ENCODE results near the gene TAPT1.
"Not testable (repeated sequence)": the region's sequence is repeated elsewhere in the genome, so short reads cannot be mapped to it uniquely, and the experiment has no call there.

The TAPT1 gene, protein sequence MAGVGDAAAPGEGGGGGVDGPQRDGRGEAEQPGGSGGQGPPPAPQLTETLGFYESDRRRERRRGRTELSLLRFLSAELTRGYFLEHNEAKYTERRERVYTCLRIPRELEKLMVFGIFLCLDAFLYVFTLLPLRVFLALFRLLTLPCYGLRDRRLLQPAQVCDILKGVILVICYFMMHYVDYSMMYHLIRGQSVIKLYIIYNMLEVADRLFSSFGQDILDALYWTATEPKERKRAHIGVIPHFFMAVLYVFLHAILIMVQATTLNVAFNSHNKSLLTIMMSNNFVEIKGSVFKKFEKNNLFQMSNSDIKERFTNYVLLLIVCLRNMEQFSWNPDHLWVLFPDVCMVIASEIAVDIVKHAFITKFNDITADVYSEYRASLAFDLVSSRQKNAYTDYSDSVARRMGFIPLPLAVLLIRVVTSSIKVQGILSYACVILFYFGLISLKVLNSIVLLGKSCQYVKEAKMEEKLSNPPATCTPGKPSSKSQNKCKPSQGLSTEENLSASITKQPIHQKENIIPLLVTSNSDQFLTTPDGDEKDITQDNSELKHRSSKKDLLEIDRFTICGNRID

DNA sequence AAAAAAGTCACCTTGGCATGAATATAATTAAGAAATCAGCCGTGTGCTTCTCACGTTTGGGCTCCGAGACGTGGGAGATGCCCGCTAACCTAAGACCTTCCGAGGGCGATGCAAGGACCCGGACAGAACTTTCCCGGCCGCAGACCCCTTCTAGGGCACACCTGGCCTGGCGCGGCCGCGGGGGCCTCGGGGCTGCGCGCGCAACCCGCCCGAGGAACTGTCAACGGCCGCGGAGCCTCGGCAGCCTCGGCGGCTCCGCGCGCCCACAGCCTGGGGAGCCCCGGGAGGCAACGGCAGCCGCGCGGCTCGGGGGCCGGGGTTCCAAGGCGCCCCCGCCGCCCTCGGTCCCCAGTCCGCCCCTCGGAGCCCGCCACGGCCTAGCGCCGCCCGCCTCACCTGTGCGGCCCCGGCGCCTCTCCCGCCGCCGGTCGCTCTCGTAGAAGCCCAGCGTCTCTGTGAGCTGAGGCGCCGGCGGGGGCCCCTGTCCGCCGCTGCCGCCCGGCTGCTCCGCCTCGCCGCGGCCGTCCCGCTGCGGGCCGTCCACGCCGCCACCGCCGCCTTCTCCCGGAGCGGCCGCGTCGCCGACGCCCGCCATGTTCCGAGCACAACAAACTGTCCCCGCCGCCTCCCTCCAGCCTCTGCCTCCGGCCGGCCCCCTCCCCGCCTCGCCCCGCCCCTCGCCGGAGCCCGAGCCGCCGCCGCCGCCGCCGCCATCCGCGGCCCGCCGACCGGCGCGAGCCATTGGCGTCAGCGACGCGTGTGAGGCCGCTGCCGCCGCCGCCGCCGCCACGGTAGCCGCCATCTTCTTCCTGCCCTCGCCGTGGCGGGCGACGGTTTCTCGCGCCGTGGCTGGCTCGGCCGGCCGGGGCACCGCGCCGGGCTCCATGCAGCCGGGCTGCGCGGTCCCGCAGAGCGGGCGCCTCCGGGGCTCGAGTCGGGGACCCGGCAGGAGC lies at the start of gene TAPT1:
Gene TAPT1 (minus strand): TSS at position 609 of the 953 bp plus-strand sequence. CDS start 14 bp downstream, at position 595.
- DNase-seq (ENCODE audit: low spot score), result peak; percentile 83

DNA sequence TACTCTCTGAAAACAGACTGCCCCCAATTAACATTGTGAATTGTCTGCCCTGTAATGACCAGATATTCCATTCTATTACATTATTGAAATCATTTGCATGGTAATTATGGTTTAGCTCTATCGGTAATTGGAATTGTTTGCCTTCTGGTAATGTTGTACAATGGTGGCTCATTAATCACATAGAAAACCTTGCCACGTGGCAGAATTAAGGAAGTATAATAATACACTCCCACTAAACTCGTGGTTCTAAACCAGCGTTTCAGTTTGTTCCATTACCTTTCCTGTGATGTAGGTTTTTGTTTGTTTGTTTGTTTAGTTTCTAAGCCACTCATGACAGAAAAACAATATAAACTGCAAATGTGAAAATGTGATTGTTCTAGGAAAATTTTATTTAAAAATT lies 45.1 kb upstream of the TAPT1 start:
- no peak for DNase-seq (ENCODE audit: low spot score)

- DNase-seq (ENCODE audit: low spot score), result no peak
Observed at GRCh38 chr4:16270454-16271328, 44.4 kb upstream of the TAPT1 start.

- DNase-seq (ENCODE audit: low spot score), result not testable (repeated sequence)
Observed at GRCh38 chr4:16269742-16270453, 43.6 kb upstream of the TAPT1 start.

DNA sequence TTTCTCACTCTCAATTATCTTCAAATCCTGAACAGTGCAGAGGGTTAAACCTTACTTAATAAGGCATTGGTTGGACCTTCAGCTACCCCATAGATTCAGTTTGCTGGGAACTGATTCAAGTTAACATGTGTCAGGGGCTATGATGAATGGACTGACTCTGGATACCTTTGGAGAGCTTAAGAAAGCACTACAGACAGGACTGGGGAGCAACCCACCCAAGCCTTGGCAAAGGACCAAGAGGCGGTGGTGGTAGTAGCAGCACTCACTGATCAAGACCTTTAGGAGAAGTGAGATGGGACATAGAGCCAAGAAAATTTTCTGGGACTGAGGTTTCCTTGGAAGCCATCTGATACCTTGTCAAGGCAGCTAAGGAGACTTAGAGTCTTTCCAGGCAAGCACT lies 43.0 kb upstream of the TAPT1 start:
- no peak for DNase-seq (ENCODE audit: low spot score)

GRCh38 chr4:16268290-16268689 lies 42.0 kb upstream of the TAPT1 start:
- DNase-seq (ENCODE audit: low spot score), result no peak

- DNase-seq (ENCODE audit: low spot score), result no peak
Observed at GRCh38 chr4:16267639-16268038, 41.4 kb upstream of the TAPT1 start.

- no peak for DNase-seq (ENCODE audit: low spot score)
Observed at GRCh38 chr4:16265820-16266219, 39.5 kb upstream of the TAPT1 start.

- DNase-seq (ENCODE audit: low spot score), result peak; percentile 46
Observed at GRCh38 chr4:16264798-16265197, 38.5 kb upstream of the TAPT1 start.

DNA sequence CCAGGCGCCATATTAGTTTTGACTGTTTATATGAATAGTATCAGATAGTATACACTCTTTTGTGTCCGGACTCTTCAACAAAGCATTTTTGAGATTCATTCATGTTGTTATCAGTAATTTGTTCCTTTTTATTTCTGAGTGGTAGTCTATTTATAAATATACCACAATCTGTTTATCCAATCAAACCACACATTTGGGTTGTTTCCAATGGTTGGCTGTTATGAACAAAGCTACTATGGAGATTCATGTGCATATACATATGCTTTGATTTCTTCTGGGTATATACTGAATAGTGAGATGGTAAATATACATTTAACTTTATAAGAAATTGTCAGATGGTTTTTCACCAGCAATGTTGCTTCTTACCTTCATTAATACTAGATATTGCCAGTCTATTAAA lies 36.8 kb upstream of the TAPT1 start:
- no peak for DNase-seq (ENCODE audit: low spot score)

DNA sequence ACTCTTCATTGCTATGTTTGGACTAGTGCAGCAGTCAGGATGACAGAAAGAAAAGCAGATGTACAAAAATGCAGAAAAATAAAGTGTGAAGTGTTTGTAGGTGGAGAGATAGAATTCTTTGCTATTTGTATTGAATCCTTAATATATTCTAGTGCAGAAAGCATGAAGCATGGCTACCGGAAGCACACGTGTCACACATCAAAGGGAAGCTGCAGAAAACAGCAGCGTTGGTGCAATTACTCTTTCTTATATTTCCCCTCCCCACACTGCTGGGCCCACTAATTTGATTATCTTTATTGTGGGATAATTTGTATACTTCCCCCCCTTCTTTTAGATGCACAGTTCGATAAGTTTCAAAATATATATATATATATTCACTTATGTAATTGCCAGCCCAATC lies 35.9 kb upstream of the TAPT1 start:
- peak; percentile 37 for DNase-seq (ENCODE audit: low spot score)

GRCh38 chr4:16261313-16261878 lies 35.1 kb upstream of the TAPT1 start:
- no peak for DNase-seq (ENCODE audit: low spot score)

DNA sequence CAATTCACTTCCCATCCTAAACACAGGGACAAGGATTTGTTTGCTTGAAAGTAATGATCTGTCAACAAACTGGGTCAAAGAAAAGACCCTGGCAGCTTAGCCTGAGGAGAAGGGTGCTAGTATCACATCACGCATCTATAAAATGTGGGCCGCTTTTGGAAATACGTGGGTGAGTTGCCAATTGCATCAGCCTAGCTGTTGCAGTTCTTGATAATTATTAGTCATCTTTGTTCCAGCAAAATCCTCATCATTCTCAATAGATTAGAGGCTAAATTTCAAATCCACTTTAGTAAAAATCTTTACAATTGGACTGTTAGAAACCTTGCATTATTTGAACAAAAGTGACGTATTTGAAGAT lies 33.6 kb upstream of the TAPT1 start:
- no peak for DNase-seq (ENCODE audit: low spot score)

GRCh38 chr4:16259241-16259888 lies 33.1 kb upstream of the TAPT1 start:
- DNase-seq (ENCODE audit: low spot score), result no peak

GRCh38 chr4:16257611-16258010 lies 31.3 kb upstream of the TAPT1 start:
- DNase-seq (ENCODE audit: low spot score), result no peak

DNA sequence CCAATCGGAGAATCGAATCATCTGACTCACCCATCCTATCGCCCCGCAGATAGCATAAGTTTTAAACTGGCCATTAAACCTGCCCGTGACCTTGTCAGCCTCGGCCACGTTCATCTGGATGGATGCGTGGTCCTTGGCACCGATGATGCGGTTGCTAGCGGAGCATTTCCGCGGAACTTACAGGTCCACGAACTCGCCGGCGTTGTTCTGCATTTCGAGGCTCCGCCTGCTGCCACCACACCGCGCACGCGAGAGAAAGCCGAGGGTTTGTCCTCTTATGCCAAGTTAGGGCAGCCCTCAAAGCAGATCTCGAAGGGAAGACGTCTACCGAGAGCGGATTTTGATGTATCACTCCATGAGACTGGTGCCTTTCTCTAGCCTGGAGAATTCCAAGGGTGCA lies 30.1 kb upstream of the TAPT1 start:
- DNase-seq (ENCODE audit: low spot score), result no peak

- DNase-seq (ENCODE audit: low spot score), result no peak
Observed at GRCh38 chr4:16255730-16256129, 29.5 kb upstream of the TAPT1 start.

- no peak for DNase-seq (ENCODE audit: low spot score)
Observed at GRCh38 chr4:16253127-16253960, 27.1 kb upstream of the TAPT1 start.

DNA sequence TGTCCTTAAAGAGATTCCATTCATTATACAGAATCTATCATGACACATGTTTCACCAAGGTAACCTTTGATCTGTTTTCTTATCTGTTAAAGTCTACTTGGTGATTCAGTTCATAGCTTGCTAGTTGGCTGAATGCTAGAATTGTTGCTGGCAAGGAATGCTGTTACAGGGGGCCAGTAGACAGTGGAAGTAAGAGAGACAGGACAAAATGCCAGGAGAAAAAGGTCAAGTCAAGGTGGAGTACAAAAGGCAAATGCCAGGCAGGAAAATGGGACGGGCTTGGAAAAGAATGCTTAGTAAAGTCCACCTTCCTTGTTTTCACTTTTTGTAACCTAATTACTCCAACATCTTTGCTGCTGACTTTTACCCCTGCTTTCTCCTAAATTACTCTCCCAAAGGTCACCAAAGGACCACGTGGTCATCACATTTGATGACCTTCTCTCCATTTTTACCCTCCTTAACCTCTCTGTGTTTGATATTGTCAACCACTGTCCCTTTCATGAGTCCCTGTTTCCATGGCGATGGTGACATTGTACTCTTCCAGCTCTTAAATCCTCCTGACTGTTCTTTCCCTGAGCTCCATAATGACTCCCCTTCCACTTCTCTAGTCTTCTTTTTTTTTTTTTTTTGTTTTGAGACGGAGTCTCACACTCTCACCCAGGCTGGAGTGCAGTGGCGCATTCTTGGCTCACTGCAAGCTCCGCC lies 24.5 kb upstream of the TAPT1 start:
- DNase-seq (ENCODE audit: low spot score), result no peak

Measured in germinal center (tissue), 1 donor.